Measurements from ENCODE around the gene NAGS.
"Not testable (repeated sequence)": the region's sequence is repeated elsewhere in the genome, so short reads cannot be mapped to it uniquely, and the experiment has no call there.

Gene NAGS

GRCh38 chr17:44005527-44006271 lies 1.3 kb downstream of the NAGS start:
- no peak for DNase-seq
- in situ Hi-C loops (cut with MboI; ENCODE audit: low pct_unique_long_range_greater_than_20kb, low sequenced_read_pairs) = no loop called here

DNA sequence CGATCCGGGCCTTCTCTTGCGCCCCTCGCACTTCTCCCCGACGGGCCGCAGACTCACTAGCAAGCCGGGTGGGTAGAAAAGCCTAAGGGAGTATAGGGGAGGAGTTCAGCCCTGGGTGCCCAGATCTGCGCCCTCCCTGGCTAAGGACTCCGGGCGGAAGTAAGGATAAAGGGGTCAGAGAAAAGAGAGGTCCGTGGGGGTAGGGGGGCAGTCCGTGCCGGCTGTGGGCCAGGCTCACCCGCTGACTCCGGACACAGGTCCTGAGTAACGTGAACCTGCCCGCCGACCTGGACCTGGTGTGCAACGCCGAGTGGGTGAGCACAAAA lies 1.8 kb downstream of the NAGS start:
- DNase-seq = no peak
- in situ Hi-C loops (cut with MboI; ENCODE audit: low pct_unique_long_range_greater_than_20kb, low sequenced_read_pairs) = no loop called here

- DNase-seq = peak; percentile 92
- in situ Hi-C loops (cut with MboI; ENCODE audit: low pct_unique_long_range_greater_than_20kb, low sequenced_read_pairs) = no loop called here
Measured at GRCh38 chr17:44006598-44007345, 2.4 kb downstream of the NAGS start.

- in situ Hi-C loops (cut with MboI; ENCODE audit: low pct_unique_long_range_greater_than_20kb, low sequenced_read_pairs) = no loop called here
- DNase-seq = peak; percentile 17
Measured at GRCh38 chr17:44007346-44008204, 3.2 kb downstream of the NAGS start.

DNA sequence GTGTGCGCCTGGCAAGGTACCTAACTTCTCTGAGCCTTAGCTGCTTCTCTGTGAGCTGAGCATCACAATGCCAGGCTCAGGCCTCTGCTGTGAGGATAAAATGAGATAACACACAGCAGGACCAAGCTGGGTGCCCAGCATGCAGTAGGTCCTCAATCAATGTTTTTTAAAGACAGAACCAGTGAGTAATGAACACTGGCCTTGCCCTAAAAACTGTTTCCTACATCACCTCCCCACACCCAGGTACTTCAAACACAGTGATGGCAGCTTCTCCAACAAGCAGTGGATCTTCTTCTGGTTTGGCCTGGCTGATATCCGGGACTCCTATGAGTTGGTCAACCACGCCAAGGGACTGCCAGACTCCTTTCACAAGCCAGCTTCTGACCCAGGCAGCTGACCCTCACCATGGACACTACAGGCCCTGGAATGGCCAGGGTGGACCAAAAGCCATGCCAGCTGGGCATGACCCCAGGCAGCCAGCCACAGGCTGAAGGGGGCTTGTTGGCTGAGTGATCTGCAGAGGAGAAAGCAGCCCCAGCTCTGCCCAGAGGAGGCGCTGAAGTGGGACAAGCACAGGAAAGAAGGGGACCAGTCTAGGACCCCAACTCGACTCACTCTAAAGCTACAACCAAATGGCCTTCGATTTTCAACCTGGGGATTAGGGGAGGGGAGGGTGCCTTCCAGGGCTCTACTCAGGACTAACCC lies 3.9 kb downstream of the NAGS start:
- in situ Hi-C loops (cut with MboI; ENCODE audit: low pct_unique_long_range_greater_than_20kb, low sequenced_read_pairs) = no loop called here
- no peak for DNase-seq

- no peak for DNase-seq
- in situ Hi-C loops (cut with MboI; ENCODE audit: low pct_unique_long_range_greater_than_20kb, low sequenced_read_pairs) = no loop called here
Measured at GRCh38 chr17:44010966-44011647, 6.7 kb downstream of the NAGS start.

DNA sequence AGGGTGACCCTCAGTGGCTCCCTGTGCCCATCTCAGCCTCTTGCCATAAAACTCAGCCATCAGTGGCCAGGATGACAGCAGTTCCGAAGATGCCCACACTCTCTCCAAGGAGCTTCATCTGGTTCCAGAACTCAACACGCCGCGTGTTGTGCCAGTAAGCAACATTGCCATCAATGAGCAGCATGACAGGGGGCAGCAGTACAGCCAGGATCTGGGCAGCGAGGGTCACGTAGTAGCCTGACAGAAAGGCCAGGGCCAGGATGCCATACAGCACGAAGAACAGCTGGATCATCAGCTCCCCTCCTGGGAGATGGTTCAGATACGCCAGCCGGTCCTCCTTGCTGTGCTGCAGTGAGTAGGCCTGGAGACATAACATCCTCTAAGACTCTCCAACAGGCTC lies 7.5 kb downstream of the NAGS start:
- in situ Hi-C loops (cut with MboI; ENCODE audit: low pct_unique_long_range_greater_than_20kb, low sequenced_read_pairs) = no loop called here
- no peak for DNase-seq

DNA sequence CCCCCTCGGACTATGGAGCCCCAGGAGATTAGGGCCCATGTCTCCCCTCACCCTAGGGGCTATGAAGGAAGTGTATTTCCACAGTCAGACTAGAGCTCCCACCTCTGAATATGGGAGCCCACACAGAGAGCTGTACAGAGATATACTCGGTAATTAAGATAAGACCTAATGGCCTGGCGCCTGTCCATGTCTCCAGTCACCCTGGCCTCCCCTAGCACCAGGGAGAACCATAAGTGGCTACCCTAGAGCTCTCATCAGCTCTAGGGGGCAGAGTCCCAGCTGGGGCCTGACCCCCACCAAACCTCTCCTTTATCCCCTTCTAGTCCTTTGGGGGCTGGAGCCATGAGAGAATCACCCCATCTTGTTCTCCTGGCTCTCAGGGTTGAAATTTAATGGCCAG lies 8.0 kb downstream of the NAGS start:
- DNase-seq = no peak
- in situ Hi-C loops (cut with MboI; ENCODE audit: low pct_unique_long_range_greater_than_20kb, low sequenced_read_pairs) = no loop called here

DNA sequence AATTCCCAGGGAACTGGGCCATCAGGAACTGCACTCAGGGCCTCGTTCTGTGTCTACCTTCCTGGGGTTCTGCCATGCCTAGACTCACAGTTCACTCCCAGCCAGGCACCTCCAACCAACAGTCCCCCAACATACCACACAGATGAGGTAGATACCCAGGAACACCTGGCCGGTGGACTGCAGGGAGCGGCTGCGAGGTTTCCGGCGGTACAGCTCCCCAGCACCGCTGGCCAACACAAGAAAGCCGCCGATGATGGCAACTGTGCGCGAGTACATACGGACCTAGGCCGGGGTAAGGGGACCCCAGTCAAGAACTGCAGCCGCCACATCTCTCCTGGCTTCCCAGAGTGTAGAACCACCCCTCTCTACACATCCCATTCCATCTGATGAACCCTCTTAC lies 8.5 kb downstream of the NAGS start:
- in situ Hi-C loops (cut with MboI; ENCODE audit: low pct_unique_long_range_greater_than_20kb, low sequenced_read_pairs) = no loop called here
- DNase-seq = no peak

DNA sequence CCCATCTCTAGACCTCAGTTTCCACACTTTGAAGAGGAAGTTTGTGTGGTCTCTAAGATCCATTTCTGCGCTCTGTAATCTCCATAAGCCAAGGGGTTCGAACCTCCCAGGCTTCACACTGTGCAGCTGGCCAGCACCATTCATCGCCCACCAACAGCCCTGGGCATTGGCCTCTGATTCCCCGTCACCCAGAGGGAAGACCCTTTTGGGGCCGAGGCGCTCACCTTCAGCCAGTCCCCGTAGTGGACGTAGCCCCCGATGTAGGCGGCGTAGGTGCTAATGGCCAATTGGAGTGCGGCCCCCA lies 9.7 kb downstream of the NAGS start:
- in situ Hi-C loops (cut with MboI; ENCODE audit: low pct_unique_long_range_greater_than_20kb, low sequenced_read_pairs) = no loop called here
- no peak for DNase-seq

- in situ Hi-C loops (cut with MboI; ENCODE audit: low pct_unique_long_range_greater_than_20kb, low sequenced_read_pairs) = no loop called here
- peak; percentile 91 for DNase-seq
Measured at GRCh38 chr17:44014437-44015172, 10.2 kb downstream of the NAGS start, which contains the start of gene TMEM101. TSS of gene TMEM101 (minus strand) at chr17:44014963. CDS start at chr17:44014952, 11 bp downstream.

GRCh38 chr17:44021227-44021626 lies 16.8 kb downstream of the NAGS start:
- in situ Hi-C loops (cut with MboI; ENCODE audit: low pct_unique_long_range_greater_than_20kb, low sequenced_read_pairs); DNase-seq: not testable (repeated sequence)

DNA sequence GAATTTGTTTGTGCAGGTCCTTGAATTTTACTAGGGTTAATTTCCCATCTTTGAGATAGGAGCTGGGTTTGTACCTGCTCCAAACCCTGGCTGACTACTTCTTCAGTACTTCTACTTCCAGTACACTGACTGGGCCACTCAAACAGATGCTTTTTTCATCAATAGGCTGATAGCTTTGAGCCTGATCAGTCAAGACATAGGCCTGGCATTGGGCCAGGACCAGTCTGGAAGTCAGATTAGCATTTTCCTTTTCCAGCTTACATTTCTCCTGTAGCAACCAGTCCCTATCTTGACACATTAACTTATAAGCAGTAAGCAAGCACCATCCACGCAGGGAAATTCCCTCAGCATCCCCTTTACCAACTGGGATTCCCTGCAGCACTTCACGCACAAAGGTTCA lies 17.8 kb downstream of the NAGS start:
- DNase-seq = no peak
- in situ Hi-C loops (cut with MboI; ENCODE audit: low pct_unique_long_range_greater_than_20kb, low sequenced_read_pairs) = no loop called here

DNA sequence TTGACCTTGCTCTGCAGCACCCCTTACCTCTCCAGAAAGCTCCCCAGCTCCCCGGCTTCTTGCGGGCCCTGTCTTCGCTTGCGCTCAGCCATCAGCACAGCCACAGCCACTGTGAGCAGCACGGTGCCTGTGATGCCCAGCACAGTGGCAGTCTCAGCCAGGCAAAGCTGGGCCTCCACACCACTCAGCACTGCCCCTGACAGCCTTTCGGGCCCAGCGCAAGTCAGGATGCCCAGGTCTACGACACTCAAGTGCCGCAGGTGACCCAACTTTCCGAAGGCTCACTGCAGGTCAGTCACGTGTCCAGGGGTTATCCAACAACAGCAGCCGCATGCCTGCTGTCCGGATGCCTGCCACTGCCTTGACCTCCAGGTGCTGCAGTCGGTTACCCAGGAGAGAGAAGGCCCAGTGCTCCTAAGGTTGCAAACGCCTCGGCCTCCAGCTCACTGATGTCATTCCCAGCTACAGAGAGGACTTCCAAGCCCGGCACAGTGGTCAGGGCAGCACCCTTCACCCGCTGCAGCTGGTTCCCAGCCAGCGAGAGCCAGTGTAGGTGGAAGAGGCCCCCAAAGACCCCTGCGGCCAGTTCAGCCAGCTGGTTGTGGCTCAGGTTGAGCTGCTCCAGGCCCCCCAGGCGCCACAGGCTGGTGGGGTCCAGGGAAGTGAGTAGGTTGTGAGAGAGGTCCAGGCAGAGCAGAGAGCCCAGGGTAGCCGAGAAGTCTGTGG lies 19.3 kb downstream of the NAGS start:
- in situ Hi-C loops (cut with MboI; ENCODE audit: low pct_unique_long_range_greater_than_20kb, low sequenced_read_pairs) = no loop called here
- DNase-seq = no peak

DNA sequence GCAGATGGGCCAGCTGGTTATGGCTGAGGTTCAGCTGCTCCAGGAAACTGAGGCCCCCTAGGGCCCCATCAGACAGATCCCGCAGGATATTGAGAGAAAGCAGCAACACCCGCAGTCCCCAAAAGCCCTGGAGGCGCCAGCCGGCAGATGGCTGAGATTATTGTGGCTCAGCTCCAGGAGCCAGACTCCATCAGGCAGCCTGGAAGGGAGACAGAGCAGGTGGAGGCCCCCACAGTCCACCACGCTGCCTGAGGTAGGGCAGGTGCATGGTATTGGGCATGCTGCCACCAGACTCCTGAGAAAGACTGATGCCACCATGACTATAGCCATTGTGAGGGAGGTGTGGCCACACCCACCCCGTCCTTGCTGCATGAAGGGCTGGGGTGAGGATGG lies 19.8 kb downstream of the NAGS start:
- in situ Hi-C loops (cut with MboI; ENCODE audit: low pct_unique_long_range_greater_than_20kb, low sequenced_read_pairs) = no loop called here
- no peak for DNase-seq

DNA sequence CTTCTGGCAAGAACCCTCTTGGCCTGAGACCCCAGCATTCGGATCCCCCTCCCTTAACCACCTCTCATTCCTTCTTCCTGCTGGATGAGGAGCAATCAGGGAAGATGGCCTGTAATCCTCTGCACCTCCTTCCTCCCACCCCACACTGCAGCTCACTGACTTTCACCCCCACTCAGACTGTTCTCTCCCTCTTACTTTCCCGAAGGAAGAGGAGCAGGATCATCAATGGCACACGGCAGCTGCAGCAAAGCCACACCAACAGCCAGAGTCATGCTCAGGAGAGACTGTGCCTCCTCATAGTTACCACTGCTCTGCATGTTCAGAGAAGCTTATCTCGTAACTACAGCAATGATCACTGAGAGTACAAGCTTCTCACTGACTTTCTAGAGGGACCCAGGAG lies 20.4 kb downstream of the NAGS start:
- DNase-seq = no peak
- in situ Hi-C loops (cut with MboI; ENCODE audit: low pct_unique_long_range_greater_than_20kb, low sequenced_read_pairs) = no loop called here

DNA sequence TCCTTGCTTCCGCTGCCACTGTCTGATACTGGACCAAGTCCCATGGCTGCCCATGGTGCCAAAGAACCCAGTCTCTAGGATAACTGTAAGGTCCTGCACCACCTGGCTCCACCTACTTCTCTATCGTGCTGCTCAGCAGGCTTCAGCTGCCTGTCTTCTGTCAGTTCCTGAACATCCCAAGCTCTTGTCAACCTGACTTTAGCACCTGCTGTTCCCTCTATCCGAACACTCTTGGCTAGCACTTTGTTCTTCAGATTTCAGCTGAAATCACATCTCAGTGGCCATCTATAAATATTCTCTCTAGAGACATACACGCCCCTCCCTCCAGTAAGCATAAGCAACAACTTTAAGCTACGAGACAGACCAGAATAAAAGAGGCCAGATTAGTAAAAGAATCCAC lies 25.3 kb downstream of the NAGS start:
- in situ Hi-C loops (cut with MboI; ENCODE audit: low pct_unique_long_range_greater_than_20kb, low sequenced_read_pairs) = no loop called here
- no peak for DNase-seq

GRCh38 chr17:44030482-44030881 lies 26.1 kb downstream of the NAGS start:
- in situ Hi-C loops (cut with MboI; ENCODE audit: low pct_unique_long_range_greater_than_20kb, low sequenced_read_pairs) = no loop called here
- DNase-seq = no peak

All from KBM-7 (cell line).